NOMO-1 treated with DMSO at 0.1 percent for 48 hours (cell line): ENCODE results near the gene PRSS3.
"Not testable (repeated sequence)": the region's sequence is repeated elsewhere in the genome, so short reads cannot be mapped to it uniquely, and the experiment has no call there.

Source experiments
- DNase-seq: peaks from one replicate; lab custom pipeline; 2025; ENCODE audit not compliant: unreplicated experiment; lab: John Stamatoyannopoulos, UW

The PRSS3 gene

GRCh38 chr9:33817327-33818166 lies 22.2 kb downstream of the PRSS3 start:
- DNase-seq = peak; percentile 71

- DNase-seq = peak; percentile 28
Observed at GRCh38 chr9:33818167-33818846, 22.9 kb downstream of the PRSS3 start.

- no peak for DNase-seq
Observed at GRCh38 chr9:33818847-33819500, 23.6 kb downstream of the PRSS3 start.

- no peak for DNase-seq
Observed at GRCh38 chr9:33820231-33820745, 24.9 kb downstream of the PRSS3 start.

- no peak for DNase-seq
Observed at GRCh38 chr9:33823801-33824200, 28.4 kb downstream of the PRSS3 start.

GRCh38 chr9:33827285-33827684 lies 31.9 kb downstream of the PRSS3 start:
- not testable (repeated sequence) for DNase-seq

GRCh38 chr9:33829641-33830230 lies 34.4 kb downstream of the PRSS3 start:
- DNase-seq = peak; percentile 10

GRCh38 chr9:33835625-33836260 lies 40.4 kb downstream of the PRSS3 start:
- DNase-seq = no peak

GRCh38 chr9:33836261-33836660 lies 40.9 kb downstream of the PRSS3 start:
- peak; percentile 95 for DNase-seq

GRCh38 chr9:33837138-33837537 lies 41.8 kb downstream of the PRSS3 start:
- DNase-seq = no peak

GRCh38 chr9:33840381-33840780 lies 45.0 kb downstream of the PRSS3 start:
- DNase-seq = no peak

GRCh38 chr9:33843312-33843961 lies 48.1 kb downstream of the PRSS3 start:
- DNase-seq = peak; percentile 50

GRCh38 chr9:33846231-33846630 lies 50.9 kb downstream of the PRSS3 start:
- DNase-seq = peak; percentile 47

GRCh38 chr9:33847894-33848205 lies 52.5 kb downstream of the PRSS3 start:
- not testable (repeated sequence) for DNase-seq
